Left renal cortex interstitium (tissue), 4 donors: ENCODE results near the gene ZNF710. TPM values are rescaled to one million over a fixed set of nuclear protein-coding genes. Genes with fewer than 3 reads are reported as not detected.
"Not testable (repeated sequence)": the region's sequence is repeated elsewhere in the genome, so short reads cannot be mapped to it uniquely, and the experiment has no call there.

ENCODE experiments used
- DNase-seq, 4 donors: peaks; one replicate each; pipeline ENCODE4 v3.0.0-alpha.2; 2013; ENCODE audit warnings: low read depth in 4 of 4, low spot score in 2 of 4, missing footprints in 1 of 4
- polyA plus RNA-seq, 4 donors: library from polyadenylated mRNA; unstranded; fragments of 120-200 nt; gene quantifications; one replicate each; pipeline ENCODE4 v1.2.1, GENCODE V29; 2013; ENCODE audit not compliant: insufficient read length in 4 of 4

ZNF710 gene, protein sequence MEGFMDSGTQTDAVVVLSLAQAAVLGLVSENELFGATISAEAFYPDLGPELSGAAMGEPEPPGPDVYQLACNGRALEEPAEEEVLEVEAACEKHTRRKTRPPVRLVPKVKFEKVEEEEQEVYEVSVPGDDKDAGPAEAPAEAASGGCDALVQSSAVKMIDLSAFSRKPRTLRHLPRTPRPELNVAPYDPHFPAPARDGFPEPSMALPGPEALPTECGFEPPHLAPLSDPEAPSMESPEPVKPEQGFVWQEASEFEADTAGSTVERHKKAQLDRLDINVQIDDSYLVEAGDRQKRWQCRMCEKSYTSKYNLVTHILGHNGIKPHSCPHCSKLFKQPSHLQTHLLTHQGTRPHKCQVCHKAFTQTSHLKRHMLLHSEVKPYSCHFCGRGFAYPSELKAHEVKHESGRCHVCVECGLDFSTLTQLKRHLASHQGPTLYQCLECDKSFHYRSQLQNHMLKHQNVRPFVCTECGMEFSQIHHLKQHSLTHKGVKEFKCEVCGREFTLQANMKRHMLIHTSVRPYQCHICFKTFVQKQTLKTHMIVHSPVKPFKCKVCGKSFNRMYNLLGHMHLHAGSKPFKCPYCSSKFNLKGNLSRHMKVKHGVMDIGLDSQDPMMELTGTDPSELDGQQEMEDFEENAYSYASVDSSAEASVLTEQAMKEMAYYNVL
- polyA plus RNA-seq = 10 to 100 TPM; 18.3 to 24.6 (median 19.9) TPM

DNA sequence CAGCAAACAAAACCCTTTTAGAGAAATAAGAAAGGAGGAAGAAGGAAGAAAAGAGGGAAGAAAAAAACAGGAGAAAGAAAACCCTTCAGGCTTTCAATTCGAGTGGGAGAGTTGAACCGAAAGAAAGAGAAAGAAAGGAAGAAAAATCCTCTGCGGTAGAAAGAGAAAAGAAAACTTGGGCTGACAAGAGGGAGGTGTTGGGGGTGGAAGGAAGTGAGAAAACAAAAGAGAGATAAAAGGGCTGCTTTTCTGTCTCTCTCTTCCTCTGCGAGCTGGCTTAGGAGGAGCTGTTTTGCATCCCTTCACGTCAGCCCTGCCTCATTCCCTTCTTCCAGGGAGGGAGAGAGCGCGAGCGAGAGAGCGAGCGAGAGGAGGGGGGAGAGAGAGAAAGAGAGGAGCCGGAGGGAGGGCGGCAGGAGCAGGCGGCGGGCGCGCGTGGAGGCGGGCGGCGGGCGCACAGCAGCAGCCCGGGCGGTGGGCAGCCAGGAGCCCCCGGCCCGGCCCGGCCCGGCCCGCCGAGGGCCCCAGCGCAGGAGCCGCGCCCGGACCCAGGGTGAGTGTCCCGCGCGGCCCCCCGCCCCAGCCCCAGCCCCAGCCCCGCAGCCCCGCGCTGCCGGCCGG is at the start of gene ZNF710:
ZNF710 (plus strand) TSS at position 263 of the 621 bp plus-strand sequence. CDS start 65,814 bp downstream, outside the sequence.
- no peak for DNase-seq

DNA sequence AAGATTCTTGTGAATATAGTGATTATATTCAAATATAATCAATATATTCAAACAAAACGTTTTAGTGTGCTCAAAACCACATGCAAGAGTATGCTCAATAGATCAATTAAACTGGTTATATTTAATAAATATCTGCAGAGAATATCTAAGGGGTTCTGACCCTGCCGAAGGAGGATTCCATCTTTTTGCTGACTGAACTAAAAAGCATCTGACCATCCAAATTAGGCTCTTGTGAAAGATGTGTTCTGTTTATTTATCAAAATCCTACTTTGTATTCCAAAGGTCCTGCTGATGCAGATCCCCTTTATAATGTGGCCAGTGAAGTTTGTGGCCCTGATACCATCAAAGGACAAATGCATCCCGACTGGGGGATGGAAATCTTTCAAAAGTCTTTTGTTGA is 46.6 kb upstream of the ZNF710 start:
- DNase-seq = no peak

DNA sequence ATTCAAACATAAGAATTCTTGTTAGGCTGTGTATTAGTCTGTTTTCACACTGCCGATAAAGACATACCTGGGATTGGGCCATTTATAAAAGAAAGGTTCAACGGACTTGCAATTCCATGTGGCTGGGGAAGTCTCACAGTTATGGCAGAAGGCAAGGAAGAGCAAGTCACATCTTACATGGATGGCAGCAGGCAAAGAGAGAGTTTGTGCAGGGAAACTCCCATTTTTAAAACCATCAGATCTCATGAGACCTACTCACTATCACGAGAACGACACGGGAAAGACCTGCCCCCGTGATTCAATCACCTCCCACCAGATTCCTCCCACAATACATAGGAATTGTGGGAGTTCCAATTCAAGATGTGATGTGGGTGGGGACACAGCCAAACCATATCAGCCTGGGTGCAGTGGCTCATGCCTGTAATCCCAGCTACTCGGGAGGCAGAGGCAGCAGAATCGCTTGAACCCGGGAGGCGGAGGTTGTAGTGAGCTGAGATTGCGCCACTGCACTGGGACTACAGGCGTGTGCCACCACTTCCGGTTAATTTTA is 45.6 kb upstream of the ZNF710 start:
- not testable (repeated sequence) for DNase-seq

DNA sequence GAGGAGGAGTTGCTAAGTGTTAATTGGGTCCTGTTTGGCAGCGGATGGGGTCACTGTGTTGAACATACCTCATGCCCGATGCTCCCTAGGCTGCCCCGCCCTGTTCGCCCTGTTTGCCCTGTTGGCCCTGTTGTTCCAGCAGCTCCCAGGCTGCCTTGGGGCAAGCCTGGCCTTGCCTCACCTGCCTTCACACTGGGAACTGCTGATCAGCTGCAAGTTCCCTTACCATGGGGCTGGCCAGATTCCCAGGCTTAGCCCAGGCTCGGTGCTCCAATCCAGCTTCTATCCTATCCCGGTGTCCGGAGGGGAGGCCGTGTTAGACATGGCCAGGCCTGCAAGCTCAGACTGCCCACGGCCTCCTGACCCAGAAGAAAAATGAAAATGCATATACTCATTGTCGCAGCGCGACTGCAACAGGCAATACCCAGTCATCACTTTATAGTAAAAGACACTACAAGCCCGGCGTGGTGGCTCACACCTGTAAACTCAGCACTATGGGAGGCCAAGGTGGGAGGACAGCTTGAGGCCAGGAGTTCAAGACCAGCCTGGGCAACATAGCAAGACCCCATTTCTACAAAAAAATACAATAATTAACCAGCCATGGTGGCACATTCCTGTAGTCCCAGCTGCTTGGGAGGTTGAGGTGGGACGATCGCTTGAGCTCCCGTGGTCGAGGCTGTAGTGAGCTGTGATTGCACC is 42.9 kb upstream of the ZNF710 start:
- DNase-seq = no peak

DNA sequence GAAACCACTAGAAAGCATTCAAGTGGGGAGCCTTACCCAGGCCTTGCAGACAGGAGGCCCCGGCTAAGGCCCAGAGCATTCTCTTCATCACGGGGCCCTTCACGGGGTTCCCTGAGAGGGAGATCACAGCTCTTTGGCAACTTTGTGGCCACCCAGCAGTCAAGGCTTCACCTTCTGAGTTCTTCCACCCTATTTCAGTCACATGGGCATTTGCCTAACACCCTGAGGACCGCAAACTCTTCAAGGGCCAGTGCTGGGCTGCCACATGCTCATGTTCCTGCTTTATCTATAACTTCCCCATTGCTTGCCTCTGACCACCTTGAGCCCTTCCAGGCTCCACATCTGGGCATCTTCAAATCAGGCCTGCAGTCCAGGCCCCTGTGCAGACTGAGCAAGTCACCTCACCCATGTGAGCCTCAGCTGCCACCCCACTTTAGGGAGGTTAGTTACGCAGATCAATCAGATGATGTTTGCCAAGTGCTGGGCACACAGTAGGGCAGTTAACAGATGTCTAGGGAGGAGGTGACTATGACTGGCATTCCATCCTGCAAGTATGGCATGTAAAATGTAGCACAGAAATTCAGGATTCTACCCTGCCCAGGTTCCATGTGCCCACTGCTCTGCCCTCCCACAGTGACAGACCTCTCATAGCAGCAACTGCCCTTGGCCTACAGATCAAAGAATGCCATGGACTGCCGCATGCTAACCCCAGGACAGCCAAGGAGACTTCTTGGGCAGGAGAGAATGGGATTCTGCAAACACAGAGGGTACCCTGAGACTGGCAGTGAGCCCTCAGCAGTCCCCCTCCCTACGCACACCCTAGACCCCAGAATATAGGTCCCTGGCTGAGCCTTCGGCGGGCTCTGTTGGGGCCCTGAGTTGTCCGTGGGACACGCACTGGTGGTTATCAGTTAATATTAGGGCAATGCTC is 37.6 kb upstream of the ZNF710 start:
- DNase-seq = no peak

DNA sequence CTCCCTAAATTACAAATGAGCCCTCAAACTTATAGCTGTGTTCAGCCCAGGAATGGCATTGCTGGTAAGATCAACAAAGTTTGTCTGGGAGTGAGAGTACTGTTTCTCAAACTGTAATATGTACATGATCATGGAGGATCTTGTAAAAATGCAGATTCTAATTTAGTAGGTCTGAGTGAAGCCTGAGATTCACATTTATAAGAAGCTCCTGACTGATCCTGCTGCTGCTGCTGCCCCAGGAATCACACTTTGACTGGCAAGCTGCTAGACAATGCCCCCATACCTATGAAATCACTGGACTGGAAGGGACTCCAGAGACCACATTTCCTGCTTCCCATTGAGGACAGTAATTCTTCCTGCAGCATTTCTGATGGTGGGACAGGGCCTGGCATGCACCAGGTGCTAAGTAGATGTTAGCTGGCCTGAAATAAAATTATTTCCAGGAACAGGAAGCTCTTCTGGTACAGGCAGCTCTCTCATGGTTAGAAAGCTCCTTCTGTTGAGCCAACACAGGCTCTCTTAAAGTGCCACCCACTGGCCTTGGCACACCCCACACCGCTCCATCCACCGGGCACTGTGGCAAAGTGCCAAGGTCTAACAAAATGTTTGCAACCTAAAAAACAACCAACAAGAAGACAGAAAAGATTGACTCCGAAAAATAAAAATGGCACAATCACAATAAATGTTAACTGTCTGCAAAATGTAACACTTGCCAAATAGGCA is 36.7 kb upstream of the ZNF710 start:
- DNase-seq = no peak

DNA sequence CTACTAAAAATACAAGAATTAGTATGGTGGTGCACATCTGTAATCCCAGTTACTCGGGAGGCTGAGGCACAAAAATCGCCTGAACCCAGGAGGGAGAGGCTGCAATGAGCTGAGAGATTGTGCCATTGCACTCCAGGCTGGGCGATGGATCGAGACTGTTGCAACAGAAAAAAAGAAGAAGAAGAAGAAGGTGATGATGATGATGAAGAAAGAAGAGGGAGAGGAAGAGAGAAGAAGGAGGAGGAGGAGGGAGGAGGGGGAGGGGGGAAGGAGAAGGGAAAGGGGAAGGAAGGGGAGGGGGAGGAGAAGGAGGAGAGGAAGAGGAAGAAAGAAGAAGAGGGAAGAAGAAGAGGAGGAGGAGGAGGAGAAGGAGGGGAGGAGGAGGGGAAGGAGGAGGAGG is 33.2 kb upstream of the ZNF710 start:
- DNase-seq = no peak

DNA sequence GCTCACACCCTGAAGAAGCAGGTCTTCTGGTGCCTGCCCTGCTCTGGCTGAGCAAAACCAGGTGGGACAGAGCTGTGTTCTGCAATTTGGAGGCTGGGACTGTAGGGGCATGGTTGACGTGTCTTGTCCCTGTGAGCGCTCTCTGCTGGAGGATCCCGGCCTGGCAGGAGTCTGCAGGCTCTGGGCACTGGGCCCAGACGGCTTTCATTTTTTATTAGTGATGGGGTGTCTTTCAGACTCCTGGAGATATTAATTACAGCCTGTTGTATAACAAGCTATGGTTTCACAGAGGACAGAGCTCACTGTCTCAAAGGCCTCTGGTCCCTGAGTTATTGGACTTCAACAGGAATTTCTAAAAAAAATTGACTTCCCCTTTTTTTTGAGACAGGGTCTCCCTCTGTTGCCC is 29.5 kb upstream of the ZNF710 start:
- DNase-seq = peak in 3 of 4 donors; percentile 24 to 50 (median 29)

DNA sequence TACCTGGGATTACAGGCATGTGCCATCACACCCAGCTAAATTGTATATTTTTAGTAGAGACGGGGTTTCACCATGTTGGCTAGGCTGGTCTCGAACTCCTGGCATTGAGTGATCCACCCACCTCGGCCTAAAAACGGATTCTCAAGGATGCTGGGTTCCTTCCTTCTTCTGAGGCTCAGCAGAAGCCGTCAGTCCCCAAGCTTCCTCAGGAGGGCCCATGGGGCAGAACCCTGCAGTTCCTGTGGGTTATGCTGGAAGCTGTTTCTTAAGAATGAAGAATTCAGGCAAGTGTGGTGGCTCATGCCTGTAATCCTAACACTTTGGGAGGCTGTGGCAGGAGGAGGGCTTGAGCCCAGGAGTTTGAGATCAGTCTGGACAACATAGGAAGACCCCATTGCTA is 29.0 kb upstream of the ZNF710 start:
- DNase-seq = no peak

DNA sequence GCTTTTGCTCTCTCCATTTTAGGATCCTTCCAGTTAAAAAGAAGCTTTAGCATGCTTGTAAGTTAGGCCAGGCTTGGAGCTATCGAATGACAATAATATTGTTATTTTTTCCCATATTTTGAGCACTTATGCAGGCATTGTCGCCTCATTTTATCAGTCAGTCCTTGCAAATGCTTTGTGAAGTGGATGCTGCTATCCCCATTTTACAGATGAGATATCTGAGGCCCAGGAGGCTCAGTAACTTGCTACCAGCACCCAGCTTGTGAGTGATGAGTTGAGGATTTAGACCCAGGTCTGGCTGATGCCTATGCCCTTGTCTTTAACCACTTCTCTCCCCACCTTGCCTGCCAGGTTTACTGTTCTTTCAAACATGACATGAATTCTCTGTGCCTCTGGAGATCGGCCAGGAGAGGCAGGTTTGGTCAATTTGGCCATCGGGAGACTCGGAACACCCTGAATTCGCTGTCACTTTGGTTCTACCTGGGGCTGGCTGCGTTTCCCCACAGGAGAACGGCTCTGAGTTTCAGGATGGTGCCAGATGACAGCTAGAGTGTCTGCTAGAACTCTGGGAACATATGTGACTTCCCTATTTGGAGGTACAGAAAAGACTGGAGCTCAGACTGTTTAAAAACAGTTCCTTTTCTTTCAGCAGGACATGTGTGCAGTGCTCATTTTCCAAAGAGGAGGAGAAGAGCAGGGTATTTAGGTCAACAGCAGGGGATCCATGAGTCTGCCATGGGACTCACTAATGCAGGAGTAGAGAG is 25.5 kb upstream of the ZNF710 start:
- DNase-seq = no peak

DNA sequence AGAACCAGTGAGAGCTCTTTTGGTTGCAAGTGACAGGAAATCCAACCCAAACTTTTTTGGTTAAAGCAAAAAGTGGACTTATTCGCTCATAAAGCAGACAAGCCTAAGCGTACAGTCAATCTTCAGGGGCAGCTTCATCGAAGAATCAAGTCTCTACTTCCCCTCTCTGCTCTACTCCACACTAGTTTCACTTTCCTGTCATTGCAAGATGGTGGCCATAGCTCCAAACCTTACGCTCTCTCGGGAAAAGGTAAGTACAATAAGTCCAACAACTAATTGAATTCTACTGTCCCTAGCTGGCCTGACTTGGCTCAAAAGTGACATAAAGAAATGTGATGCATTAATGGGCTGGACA is 24.9 kb upstream of the ZNF710 start:
- no peak for DNase-seq

DNA sequence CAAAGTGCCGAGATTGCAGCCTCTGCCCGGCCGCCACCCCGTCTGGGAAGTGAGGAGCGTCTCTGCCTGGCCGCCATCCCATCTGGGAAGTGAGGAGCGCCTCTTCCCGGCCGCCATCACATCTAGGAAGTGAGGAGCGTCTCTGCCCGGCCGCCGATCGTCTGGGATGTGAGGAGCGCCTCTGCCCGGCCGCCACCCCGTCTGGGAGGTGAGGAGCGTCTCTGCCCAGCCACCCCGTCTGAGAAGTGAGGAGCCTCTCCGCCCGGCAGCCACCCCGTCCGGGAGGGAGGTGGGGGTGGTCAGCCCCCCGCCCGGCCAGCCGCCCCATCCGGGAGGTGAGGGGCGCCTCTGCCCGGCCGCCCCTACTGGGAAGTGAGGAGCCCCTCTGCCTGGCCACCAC is 23.3 kb upstream of the ZNF710 start:
- DNase-seq = not testable (repeated sequence)

DNA sequence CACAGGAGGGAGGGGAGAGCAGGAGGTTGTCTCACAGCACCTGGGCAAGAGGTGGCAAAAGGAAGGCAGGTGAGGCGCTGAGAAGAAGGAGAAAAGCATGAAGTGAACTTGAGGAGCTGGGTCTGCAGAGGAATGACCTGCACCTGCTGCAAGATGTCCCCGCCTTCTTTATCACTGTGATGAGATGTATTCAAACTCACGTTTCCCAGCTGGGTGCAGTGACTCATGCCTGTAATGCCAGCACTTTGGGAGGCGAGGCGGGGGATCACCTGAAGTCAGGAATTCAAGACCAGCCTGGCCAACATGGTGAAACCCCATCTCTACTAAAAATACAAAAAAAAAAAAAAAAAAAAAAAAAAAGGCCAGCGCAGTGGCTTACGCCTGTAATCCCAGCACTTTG is 22.2 kb upstream of the ZNF710 start:
- DNase-seq = no peak

DNA sequence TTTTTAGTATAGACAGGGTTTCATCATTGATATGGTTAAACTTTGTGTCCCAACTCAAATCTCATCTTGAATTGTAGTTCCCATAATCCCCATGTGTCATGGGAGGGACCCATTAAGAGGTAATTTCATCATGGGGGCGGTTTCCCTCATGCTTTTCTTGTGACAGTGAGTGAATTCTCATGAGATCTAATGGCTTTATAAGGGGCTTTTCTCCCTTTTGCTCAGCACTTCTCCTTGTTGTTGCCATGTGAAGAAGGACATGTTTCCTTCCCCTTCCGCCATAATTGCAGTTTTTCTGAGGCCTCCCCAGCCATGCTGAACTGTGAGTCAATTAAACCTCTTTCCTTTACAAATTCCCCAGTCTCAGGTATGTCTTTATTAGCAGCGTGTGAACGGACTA is 20.2 kb upstream of the ZNF710 start:
- no peak for DNase-seq

DNA sequence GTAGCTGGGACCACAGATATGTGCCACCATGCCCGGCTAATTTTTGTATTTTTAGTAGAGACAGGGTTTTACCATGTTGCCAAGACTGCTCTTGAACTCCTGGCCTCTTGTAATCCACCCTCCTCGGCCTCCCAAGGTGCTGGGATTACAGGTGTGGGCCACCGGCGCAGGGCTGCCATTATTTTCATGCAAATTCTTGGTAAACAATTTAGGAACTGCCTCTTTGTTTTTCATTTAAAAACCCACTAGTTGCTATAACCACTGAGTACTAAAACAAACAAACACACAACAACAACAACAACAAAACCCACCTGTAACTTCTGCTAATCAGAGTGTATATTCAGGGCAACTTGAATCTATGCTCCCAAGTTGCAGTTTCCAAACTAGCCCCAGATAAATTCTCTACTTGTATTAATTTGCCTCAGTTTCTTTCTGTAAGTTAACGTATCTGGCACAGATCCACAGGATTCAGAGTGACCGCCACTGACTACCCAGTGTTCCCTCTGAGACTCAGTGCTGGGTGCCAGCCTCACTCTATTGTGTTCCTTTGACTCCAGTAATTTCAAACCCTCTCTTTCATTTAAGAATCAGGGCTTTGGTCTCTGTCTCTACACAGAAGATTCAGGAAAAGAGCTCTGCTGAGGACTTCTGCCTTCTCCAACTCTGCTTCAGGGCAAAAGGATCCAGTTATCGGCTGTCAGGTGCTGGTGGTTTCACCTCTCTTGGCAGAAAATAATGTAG is 18.6 kb upstream of the ZNF710 start:
- DNase-seq = no peak

DNA sequence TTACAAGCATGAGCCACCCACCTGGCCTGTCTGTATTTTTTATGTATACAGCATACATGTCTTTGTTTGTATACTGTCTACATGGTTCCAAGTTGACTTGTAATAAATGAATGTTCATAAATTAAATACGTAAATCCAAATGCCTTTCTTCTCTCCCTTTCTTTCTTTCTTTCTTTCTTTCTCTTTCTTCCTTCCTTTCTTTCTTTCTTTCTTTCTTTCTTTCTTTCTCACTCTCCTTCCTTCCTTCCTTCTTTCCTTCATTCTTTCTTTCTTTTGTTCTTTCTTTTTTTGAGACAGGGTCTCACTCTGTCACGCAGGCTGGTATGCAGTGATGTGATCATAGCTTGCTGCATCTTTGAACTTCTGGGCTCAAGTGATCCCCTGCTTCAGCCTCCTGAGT is 17.1 kb upstream of the ZNF710 start:
- DNase-seq = no peak

DNA sequence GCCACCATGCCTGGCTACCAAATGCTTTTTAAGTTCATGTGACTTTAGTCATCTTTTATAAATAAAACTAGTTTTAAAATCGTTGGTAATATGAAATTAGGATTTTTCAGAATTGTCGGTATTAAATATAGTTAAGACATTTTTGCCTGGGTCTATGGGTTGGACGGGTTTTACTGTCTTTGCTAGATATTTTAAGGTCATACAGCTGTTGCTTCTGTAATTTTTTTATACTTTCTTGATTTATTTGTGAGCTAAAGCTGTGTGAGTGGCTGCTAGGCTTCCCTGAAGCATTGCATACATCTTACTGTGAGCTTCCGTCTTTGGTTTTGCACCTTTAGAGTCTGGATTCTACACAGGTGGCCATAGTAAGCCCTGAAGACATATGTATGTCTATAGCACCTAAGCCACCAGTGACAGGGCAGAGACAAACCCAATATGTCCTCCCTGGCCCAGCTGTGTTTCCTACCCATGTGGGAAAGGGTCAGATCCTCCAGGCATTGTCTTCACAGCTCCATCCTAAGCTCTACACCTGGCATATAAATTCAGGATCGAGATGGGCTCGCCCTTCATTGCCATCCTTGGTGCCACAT is 16.6 kb upstream of the ZNF710 start:
- no peak for DNase-seq
